Measurements from ENCODE around the gene SMARCA4.
"Not testable (repeated sequence)": the region's sequence is repeated elsewhere in the genome, so short reads cannot be mapped to it uniquely, and the experiment has no call there.

Gene SMARCA4

DNA sequence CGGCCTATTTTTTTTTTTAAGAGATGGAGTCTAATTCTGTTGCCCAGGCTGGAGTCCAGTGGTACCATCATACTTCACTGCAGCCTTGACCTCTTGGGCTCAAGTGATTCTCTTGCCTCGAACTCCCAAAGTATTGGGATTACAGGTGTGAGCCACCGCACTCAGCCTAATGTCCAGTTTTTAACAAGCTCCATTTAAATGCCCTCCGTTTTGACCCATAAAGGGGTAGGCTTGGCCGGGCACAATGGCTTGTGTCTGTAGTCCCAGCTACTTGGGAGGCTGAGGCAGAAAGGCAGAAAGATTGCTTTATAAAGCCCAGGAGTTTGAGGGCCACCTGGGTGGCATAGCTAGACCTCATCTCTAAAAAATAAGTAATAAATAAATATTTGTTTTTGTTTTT lies 140.2 kb downstream of the SMARCA4 start:
- no peak for DNase-seq (ENCODE audit: low read depth)

DNA sequence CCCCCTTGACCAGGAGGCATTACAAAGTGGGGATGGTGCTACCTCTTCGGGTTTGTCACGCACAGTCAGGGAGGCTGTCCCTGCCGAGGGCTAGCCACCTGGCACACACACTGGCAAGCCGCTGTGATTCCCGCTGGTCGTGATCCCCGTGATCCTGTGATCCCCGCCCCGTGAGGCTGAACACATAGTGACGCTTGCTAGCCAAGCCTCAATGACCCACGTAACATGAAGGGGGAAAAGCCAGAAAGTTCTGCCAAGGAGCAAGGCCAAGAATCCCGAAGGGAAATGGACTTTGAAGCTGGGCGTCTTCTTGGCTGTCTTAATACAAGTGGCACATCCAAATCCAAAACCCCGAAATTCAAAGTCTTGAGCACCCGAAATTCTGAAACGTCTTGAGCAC lies 142.1 kb downstream of the SMARCA4 start:
- no peak for DNase-seq (ENCODE audit: low read depth)

DNA sequence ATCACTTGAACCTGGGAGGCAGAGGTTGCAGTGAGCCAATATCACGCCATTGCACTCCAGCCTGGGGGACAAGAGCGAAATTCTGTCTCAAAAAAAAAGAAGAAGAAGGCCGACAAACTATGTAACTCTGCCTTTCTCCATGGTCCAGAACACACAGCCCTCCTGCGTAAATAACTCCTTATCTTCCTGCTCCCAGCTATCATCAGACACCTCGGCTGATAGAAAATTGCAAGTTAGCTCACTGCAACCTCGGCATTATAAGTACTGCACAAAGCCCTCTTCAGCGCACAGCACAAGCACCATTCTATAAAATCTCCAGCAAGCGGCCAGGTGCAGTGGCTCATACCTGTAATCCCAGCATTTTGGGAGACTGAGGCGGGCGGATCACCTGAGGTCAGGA lies 142.8 kb downstream of the SMARCA4 start:
- not testable (repeated sequence) for DNase-seq (ENCODE audit: low read depth)

DNA sequence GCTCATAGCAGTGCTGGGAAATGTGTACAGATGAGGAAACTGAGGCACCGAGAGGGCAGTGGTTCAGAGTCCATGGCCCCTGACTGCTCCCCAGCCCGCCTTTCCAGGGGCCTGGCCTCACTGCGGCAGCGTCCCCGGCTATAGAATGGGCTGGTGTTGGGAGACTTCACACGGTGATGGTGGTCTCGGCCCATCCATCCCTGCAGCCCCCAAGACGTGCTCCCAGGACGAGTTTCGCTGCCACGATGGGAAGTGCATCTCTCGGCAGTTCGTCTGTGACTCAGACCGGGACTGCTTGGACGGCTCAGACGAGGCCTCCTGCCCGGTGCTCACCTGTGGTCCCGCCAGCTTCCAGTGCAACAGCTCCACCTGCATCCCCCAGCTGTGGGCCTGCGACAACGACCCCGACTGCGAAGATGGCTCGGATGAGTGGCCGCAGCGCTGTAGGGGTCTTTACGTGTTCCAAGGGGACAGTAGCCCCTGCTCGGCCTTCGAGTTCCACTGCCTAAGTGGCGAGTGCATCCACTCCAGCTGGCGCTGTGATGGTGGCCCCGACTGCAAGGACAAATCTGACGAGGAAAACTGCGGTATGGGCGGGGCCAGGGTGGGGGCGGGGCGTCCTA lies 144.3 kb downstream of the SMARCA4 start:
- no peak for DNase-seq (ENCODE audit: low read depth)

DNA sequence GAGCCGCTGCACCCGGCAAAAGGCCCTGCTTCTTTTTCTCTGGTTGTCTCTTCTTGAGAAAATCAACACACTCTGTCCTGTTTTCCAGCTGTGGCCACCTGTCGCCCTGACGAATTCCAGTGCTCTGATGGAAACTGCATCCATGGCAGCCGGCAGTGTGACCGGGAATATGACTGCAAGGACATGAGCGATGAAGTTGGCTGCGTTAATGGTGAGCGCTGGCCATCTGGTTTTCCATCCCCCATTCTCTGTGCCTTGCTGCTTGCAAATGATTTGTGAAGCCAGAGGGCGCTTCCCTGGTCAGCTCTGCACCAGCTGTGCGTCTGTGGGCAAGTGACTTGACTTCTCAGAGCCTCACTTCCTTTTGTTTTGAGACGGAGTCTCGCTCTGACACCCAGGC lies 145.6 kb downstream of the SMARCA4 start:
- DNase-seq (ENCODE audit: low read depth): no peak

DNA sequence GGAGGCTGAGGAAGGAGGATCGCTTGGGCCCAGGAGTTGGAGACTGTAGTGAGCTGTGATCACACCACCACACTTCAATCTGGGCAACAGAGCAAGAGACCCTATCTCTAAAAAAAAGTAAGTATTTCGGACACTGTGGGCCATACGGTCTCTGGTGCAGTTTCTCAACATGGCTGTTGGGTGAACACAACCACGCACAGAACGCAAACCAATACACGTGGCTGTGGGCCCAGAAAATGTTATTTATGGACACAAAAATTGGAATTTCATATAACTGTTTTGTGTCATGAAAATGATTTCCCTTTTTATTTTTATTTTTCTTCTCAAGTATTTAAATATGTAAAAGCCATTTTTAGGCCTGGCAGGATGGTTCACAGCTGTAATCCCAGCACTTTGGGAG lies 147.9 kb downstream of the SMARCA4 start:
- DNase-seq (ENCODE audit: low read depth): no peak

DNA sequence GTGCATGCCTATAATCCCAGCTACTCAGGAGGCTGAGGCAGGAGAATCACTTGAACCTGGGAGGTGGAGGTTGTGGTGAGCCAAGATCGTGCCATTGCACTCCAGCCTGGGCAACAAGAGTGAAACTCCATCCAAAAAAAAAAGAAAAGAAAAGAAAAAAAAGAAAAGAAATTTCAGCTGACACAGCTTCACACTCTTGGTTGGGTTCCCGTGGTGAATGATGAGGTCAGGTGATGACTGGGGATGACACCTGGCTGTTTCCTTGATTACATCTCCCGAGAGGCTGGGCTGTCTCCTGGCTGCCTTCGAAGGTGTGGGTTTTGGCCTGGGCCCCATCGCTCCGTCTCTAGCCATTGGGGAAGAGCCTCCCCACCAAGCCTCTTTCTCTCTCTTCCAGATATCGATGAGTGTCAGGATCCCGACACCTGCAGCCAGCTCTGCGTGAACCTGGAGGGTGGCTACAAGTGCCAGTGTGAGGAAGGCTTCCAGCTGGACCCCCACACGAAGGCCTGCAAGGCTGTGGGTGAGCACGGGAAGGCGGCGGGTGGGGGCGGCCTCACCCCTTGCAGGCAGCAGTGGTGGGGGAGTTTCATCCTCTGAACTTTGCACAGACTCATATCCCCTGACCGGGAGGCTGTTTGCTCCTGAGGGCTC lies 150.4 kb downstream of the SMARCA4 start:
- no peak for DNase-seq (ENCODE audit: low read depth)

DNA sequence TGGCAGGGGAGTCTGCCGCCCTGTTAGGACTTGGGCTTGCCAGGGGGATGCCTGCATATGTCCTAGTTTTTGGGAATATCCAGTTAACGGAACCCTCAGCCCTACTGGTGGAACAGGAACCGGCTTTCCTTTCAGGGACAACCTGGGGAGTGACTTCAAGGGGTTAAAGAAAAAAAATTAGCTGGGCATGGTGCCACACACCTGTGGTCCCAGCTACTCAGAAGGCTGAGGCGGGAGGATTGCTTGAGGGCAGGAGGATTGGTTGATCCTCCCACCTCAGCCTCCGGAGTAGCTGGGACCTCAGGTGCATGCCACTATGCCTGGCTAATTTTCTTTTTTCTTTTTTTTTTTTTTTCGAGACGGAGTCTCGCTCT lies 150.9 kb downstream of the SMARCA4 start:
- DNase-seq (ENCODE audit: low read depth): no peak
